ENCODE measurements around the gene DEF6. TPM values are rescaled to one million over a fixed set of nuclear protein-coding genes. Genes with fewer than 3 reads are reported as not detected.

The DEF6 gene
- total and polyA plus RNA-seq, 2 of the 13 experiments (the other 11 are each of a cell fraction or from before 2014, with no cell fraction given), result 5.2 to 10.0 TPM

GRCh38 chr6:35360349-35361138 lies 62.9 kb downstream of the DEF6 start (continued):
- peak; percentile 78 for TF ChIP-seq JARID2 (CRISPR knock-in tag; IDR thresholded peaks at IDR 0.05; ENCODE audit: insufficient replicate concordance)
- no peak for TF ChIP-seq U2AF1 (optimal IDR thresholded peaks at IDR 0.05; ENCODE audit: low read depth, low read length)
- TF ChIP-seq XRCC5 (optimal IDR thresholded peaks at IDR 0.05; ENCODE audit: low read length), result peak; percentile 78
- TF ChIP-seq ZNF441 (CRISPR knock-in tag; IDR thresholded peaks at IDR 0.05; ENCODE audit: borderline replicate concordance), result peak; percentile 68; the same call in 1 of the 2 replicates
- peak; percentile 95 for TF ChIP-seq MEIS1 (CRISPR knock-in tag; IDR thresholded peaks at IDR 0.05; ENCODE audit: borderline replicate concordance)
- no peak for TF ChIP-seq JUNB (CRISPR knock-in tag; IDR thresholded peaks at IDR 0.05; ENCODE audit: borderline replicate concordance)
- TF ChIP-seq SP5 (CRISPR knock-in tag; IDR thresholded peaks at IDR 0.05; ENCODE audit: borderline replicate concordance, low read depth), result 0 out of 2 replicates have a peak, but pooled peaks have one; percentile 44
- peak; percentile 85 for TF ChIP-seq FOXA3 (CRISPR knock-in tag; IDR thresholded peaks at IDR 0.05)
- TF ChIP-seq NR2F1 (CRISPR knock-in tag; IDR thresholded peaks at IDR 0.05), result peak in 1 of 2 experiments; percentile 11; a peak in 1 of 4 replicates
- TF ChIP-seq RXRB (CRISPR knock-in tag; IDR thresholded peaks at IDR 0.05; ENCODE audit: borderline replicate concordance), result peak; percentile 93
- peak; percentile 98 for TF ChIP-seq ATF2 (CRISPR knock-in tag; IDR thresholded peaks at IDR 0.05)
- TF ChIP-seq ZFP36L1 (CRISPR knock-in tag; IDR thresholded peaks at IDR 0.05), result peak; percentile 70; the same call in 1 of the 2 replicates
- TF ChIP-seq ZNF451 (CRISPR knock-in tag; IDR thresholded peaks at IDR 0.05), result no peak
- TF ChIP-seq ZNF629 (CRISPR knock-in tag; conservative IDR thresholded peaks at IDR 0.05), result peak; percentile 61; the same call in 1 of the 2 replicates
- no peak for TF ChIP-seq SNRNP70 (IDR thresholded peaks at IDR 0.05; ENCODE audit: low read depth, low read length)
- peak; percentile 84 for TF ChIP-seq ADNP (CRISPR knock-in tag; IDR thresholded peaks at IDR 0.05)
- peak; percentile 33; the same call in 1 of the 2 replicates for TF ChIP-seq STAG1 (CRISPR knock-in tag; IDR thresholded peaks at IDR 0.05)
- TF ChIP-seq ZBTB21 (CRISPR knock-in tag; IDR thresholded peaks at IDR 0.05), result peak; percentile 89
- TF ChIP-seq HHEX (CRISPR knock-in tag; IDR thresholded peaks at IDR 0.05), result no peak
- no peak for TF ChIP-seq NFE2L1 (CRISPR knock-in tag; IDR thresholded peaks at IDR 0.05; ENCODE audit: borderline replicate concordance)
- no peak for TF ChIP-seq CHCHD3 (CRISPR knock-in tag; IDR thresholded peaks at IDR 0.05)
- TF ChIP-seq HCFC1 (IDR thresholded peaks at IDR 0.05; ENCODE audit: low read depth, low read length), result 0 out of 2 replicates have a peak, but pooled peaks have one; percentile 13
- peak; percentile 79 for TF ChIP-seq RERE (CRISPR knock-in tag; IDR thresholded peaks at IDR 0.05; ENCODE audit: low read depth)
- peak; percentile 89 for TF ChIP-seq MED1 (CRISPR knock-in tag; IDR thresholded peaks at IDR 0.05)

Data from HepG2 (cell line).